ENCODE data around the gene CHI3L1.
A peak's percentile ranks its signal among the peaks of the same experiment; 100 is the strongest.

Gene CHI3L1

GRCh38 chr1:203179667-203180005 lies 6.9 kb downstream of the CHI3L1 start:
- no peak for DNase-seq

GRCh38 chr1:203178821-203179666 lies 7.5 kb downstream of the CHI3L1 start:
- no peak for DNase-seq

- no peak for DNase-seq
Observed at GRCh38 chr1:203178083-203178482, 8.4 kb downstream of the CHI3L1 start.

- DNase-seq: no peak
Observed at GRCh38 chr1:203177470-203178039, 8.9 kb downstream of the CHI3L1 start.

GRCh38 chr1:203177036-203177405 lies 9.5 kb downstream of the CHI3L1 start:
- no peak for DNase-seq

GRCh38 chr1:203176273-203177035 lies 10.1 kb downstream of the CHI3L1 start:
- no peak for DNase-seq

- no peak for DNase-seq
Observed at GRCh38 chr1:203175827-203176241, 10.7 kb downstream of the CHI3L1 start.

- DNase-seq: no peak
Observed at GRCh38 chr1:203175237-203175826, 11.2 kb downstream of the CHI3L1 start, which contains the start of gene MYBPH. TSS of gene MYBPH (minus strand) at chr1:203175826. CDS start at chr1:203175755, 71 bp downstream.

GRCh38 chr1:203174324-203174985 lies 12.0 kb downstream of the CHI3L1 start:
- no peak for DNase-seq

GRCh38 chr1:203173566-203173965 lies 12.9 kb downstream of the CHI3L1 start:
- no peak for DNase-seq

- no peak for DNase-seq
Observed at GRCh38 chr1:203173011-203173555, 13.4 kb downstream of the CHI3L1 start.

GRCh38 chr1:203172184-203173010 lies 14.1 kb downstream of the CHI3L1 start:
- peak; percentile 67 for DNase-seq

- no peak for DNase-seq
Observed at GRCh38 chr1:203171341-203172183, 14.9 kb downstream of the CHI3L1 start.

- no peak for DNase-seq
Observed at GRCh38 chr1:203170625-203171330, 15.7 kb downstream of the CHI3L1 start.

- DNase-seq: no peak
Observed at GRCh38 chr1:203169770-203170520, 16.6 kb downstream of the CHI3L1 start.

- DNase-seq: no peak
Observed at GRCh38 chr1:203168991-203169390, 17.5 kb downstream of the CHI3L1 start.

GRCh38 chr1:203168256-203168786 lies 18.2 kb downstream of the CHI3L1 start:
- DNase-seq: no peak

GRCh38 chr1:203167913-203168200 lies 18.6 kb downstream of the CHI3L1 start:
- no peak for DNase-seq

Data from activated CD4-positive, alpha-beta T cell treated with anti-CD3 and anti-CD28 coated beads for 48 hours (primary cell).